ENCODE measurements around the gene TRNAU1AP. TPM values are rescaled to one million over a fixed set of nuclear protein-coding genes. Genes with fewer than 3 reads are reported as not detected.
"Not testable (repeated sequence)": the region's sequence is repeated elsewhere in the genome, so short reads cannot be mapped to it uniquely, and the experiment has no call there.

TRNAU1AP gene
- total RNA-seq, 1 donor from 2014 or later, result 15.9 TPM

- DNase-seq (ENCODE audit: missing footprints) (no peak), ATAC-seq (no peak)
- intact Hi-C loops (cut with DNase I), result loop anchor here (2.0 to 5.0 kb wide), 3 partner anchors 33 to 357 kb away; partner anchors contain the start of gene TRNAU1AP
Observed at GRCh38 chr1:28519946-28520725, 32.7 kb upstream of the TRNAU1AP start.

DNA sequence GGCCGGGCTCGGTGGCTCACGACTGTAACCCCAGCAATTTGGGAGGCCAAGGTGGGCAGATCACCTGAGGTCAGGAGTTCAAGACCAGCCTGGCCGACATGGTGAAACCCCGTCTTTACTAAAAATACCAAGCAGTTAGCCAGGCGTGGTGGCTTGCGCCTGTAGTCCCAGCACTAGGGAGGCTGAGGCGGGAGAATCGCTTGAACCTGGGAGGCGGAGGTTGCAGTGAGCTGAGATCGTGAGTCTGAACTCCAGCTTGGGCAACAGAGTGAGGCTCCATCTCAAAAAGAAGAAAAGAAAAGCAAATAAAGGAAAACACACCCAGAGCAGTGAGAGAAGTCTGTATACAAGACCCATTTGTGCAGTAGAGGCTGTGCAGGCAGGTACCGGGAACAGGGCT is 32.1 kb upstream of the TRNAU1AP start:
- DNase-seq (ENCODE audit: missing footprints); ATAC-seq; intact Hi-C loops (cut with DNase I): not testable (repeated sequence)

DNA sequence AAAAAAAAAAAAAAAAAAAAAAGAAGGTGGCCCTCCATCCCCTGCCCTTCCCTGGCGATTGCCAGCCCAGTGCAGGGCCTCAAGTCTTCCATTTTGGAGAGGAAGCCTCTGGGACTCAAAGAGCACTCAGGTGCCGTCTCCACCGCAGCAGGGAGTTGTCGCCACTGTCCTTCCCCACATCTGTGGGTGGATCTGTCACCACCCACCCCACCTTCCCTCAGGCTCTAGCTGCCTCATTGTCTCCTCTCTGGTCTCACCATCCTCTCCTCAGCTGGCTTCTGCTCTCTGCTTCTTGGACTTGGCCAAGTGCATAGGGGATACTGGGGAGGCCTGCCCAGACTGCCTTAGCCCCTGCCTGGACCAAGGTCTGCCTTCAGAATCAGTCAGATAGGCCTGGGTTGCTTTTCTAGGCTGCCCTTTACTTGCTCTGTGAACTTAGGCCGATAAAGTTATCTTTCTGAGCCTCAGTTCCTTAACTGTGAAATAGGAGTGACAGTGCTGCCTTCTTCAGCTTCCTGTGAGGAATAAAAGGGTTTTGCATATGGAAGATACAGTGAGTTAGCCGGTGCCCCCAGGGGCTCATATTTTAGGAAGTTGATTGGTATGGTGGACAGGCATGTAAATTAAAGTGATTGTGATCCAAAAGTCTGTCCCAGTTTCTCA is 31.3 kb upstream of the TRNAU1AP start:
- intact Hi-C loops (cut with DNase I), result no loop called here
- DNase-seq (ENCODE audit: missing footprints), result no peak
- no peak for ATAC-seq

DNA sequence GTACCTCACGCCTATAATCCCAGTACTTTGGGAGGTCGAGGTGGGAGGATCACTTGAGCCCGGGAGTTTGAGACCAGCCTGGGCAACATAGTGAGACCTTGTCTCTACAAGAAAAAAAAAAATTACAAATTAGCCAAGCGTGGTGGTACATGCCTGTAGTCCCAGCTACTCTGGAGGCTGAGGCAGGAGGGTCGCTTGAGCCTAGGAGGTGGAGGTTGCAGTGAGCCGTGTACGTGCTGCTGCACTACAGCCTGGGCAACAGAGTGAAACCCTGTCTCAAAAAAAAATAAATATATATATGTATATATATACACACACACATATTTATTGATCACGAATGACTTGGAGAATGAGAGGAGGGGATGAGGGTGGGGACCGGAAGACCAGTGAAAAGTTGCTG is 30.3 kb upstream of the TRNAU1AP start:
- intact Hi-C loops (cut with DNase I); ATAC-seq; DNase-seq (ENCODE audit: missing footprints): not testable (repeated sequence)

DNA sequence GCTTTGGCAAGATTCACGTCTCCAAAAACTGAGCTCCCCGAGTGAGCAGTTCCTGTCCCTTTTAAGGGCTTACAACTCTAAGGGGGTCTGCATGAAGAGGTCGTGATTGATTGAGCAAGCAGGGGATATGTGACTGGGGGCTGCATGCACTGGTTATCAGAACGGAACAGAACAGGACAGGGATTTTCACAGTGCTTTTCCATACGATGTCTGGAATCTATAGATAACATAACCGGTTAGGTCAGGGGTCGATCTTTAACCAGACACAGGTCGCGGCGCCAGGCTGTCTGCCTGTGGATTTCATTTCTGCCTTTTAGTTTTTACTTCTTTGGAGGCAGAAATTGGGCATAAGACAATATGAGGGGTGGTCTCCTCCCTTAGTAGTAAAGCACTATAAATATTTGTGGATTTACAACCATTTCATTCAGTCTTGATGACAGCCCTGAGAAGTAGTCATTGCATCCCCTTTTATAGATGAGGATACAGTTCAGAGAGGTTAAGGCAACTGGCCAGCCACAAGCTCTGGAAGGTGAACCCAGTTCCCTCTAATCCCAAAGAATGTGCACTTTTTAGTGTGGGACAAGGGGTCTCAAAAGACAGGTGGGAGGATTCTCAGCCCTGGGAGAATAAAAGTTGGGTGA is 27.8 kb upstream of the TRNAU1AP start:
- intact Hi-C loops (cut with DNase I); DNase-seq (ENCODE audit: missing footprints); ATAC-seq: not testable (repeated sequence)

- intact Hi-C loops (cut with DNase I), result no loop called here
- ATAC-seq (no peak), DNase-seq (ENCODE audit: missing footprints) (no peak)
Observed at GRCh38 chr1:28526886-28527285, 26.0 kb upstream of the TRNAU1AP start.

- intact Hi-C loops (cut with DNase I), result no loop called here
Observed at GRCh38 chr1:28530456-28530855, 22.4 kb upstream of the TRNAU1AP start.

GRCh38 chr1:28534671-28535070 is 18.2 kb upstream of the TRNAU1AP start:
- intact Hi-C loops (cut with DNase I), result no loop called here
- DNase-seq (ENCODE audit: missing footprints) (no peak), ATAC-seq (no peak)

More at GRCh38 chr1:28530456-28530855, 22.4 kb upstream of the TRNAU1AP start:
- ATAC-seq, result no peak
- DNase-seq (ENCODE audit: missing footprints), result no peak

- DNase-seq (ENCODE audit: missing footprints), result no peak
- intact Hi-C loops (cut with DNase I), result no loop called here
- ATAC-seq, result no peak
Observed at GRCh38 chr1:28535180-28535579, 17.7 kb upstream of the TRNAU1AP start.

- intact Hi-C loops (cut with DNase I), result no loop called here
- ATAC-seq, result peak; percentile 42
- no peak for DNase-seq (ENCODE audit: missing footprints)
Observed at GRCh38 chr1:28537457-28538199, 15.3 kb upstream of the TRNAU1AP start.

DNA sequence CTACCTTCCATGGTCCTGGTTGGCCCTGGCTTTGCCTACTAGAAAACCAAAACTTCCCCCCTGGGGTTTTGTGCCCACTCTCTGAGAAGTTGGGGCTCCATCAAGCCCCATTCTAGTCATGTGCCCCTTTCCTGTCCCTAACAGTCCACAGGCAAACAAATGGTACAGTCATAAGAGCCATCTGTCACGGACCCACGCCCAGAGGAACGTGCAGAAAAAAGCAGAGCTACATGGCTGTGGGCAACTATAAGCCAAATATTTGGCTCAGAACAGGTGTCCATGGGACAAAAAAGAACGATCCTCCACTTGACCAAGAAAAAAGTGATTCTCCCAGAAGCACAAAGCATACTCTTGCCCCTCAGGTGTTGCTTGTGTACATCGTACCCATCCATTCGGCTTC is 14.6 kb upstream of the TRNAU1AP start:
- intact Hi-C loops (cut with DNase I), result no loop called here
- DNase-seq (ENCODE audit: missing footprints), result no peak
- no peak for ATAC-seq

- ATAC-seq, result no peak
- DNase-seq (ENCODE audit: missing footprints), result no peak
- intact Hi-C loops (cut with DNase I), result no loop called here
Observed at GRCh38 chr1:28540651-28541050, 12.2 kb upstream of the TRNAU1AP start.

GRCh38 chr1:28541414-28542015 is 11.4 kb upstream of the TRNAU1AP start:
- intact Hi-C loops (cut with DNase I); ATAC-seq; DNase-seq (ENCODE audit: missing footprints): not testable (repeated sequence)

DNA sequence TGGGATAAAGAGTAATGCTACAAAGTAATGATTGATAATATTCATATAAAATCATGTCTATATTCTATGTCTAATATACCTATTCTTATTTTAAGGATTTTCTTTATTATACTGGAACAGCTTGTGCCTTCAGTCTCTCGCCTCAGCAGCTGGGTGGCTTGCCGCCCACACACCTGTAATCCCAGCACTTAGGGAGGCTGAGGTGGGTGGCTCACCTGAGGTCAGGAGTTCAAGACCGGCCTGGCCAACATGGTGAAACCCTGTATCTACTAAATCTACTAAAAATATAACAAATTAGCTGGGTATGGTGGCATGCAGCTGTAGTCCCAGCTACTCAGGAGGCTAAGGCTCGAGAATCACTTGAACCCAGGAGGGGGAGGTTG is 7.6 kb upstream of the TRNAU1AP start:
- DNase-seq (ENCODE audit: missing footprints) (no peak), ATAC-seq (no peak)
- intact Hi-C loops (cut with DNase I), result no loop called here

DNA sequence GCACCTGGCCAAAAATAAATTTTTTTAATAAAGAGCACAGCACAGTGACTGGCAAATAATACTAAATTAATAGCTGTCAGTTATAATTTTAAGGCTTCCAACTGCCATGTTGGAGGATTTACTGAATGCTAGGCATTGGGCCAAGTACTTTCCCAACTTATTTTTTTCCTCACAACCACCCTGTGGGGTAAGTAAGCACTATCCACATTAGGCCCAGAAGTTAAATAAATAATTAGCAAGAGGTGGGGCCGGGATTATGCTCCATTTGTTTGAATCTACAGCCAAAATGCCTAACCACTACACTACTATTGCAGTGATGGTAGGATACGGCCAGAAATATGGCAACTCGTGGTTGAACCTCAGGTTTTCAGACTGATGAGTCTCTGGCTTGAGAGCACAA is 4.6 kb upstream of the TRNAU1AP start:
- DNase-seq (ENCODE audit: missing footprints), result no peak
- ATAC-seq, result no peak
- intact Hi-C loops (cut with DNase I), result no loop called here

GRCh38 chr1:28551381-28551780 is 1.5 kb upstream of the TRNAU1AP start:
- ATAC-seq (no peak), DNase-seq (ENCODE audit: missing footprints) (no peak)
- intact Hi-C loops (cut with DNase I), result no loop called here

DNA sequence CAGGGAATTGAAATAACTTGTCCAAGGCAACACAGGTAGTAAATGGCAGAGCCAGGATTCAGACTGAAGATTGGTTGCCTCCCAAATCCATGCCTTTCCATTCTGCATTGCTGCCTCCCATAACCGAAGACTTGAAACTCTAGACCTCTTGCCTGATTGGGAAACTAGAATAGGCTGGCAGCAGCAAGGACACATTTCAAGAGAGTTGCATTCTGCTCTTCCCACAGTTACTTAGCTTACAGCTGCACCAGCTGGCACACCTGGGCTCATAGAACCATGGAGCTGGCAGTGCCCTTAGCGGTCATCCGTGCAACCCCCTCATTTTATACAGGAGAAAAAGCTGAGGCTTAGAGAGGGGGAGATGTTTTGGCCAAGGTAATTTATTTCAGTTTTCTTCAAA is 8.0 kb downstream of the TRNAU1AP start:
- ATAC-seq (no peak), DNase-seq (ENCODE audit: missing footprints) (no peak)
- intact Hi-C loops (cut with DNase I), result no loop called here

DNA sequence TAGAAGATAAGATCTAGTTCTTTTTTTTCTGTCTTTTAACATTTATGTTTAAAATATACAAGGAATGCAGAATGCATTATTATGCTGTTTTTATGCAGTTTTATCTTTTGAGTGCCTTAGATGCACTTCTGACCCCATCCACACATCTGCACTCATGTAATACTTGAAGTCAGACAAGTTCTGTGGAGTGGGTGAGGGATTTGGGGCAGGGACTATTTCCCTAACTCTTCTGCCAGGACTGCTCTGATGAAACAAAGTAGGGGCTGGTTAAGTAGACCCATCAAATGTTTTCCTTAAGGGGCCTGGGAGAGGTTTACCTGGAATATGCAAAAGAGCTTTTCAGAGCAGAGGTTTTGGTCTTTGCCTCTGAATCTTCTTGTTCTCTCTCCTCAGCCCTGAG is 11.4 kb downstream of the TRNAU1AP start:
- intact Hi-C loops (cut with DNase I), result no loop called here

DNA sequence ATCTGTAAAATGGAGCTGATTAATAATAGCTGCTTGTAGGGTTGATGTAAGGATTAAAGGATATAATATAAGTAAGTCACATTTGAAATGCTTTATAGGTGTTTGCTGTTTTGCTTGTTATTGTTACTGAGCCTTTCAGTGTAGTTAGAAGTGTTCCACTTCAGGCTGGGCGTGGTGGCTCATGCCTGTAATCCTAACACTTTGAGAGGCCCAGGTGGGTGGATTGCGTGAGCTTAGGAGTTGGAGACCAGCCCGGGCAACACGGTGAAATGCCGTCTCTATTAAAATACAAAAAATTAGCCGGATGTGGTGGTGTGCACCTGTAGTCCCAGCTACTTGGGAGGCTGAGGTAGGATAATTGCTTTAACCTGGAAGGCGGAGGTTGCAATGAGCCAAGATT is 12.2 kb downstream of the TRNAU1AP start:
- intact Hi-C loops (cut with DNase I), result no loop called here

More for the DNA sequence above, 11.4 kb downstream of the TRNAU1AP start:
- DNase-seq (ENCODE audit: missing footprints), result no peak
- ATAC-seq, result no peak

More for the DNA sequence above, 12.2 kb downstream of the TRNAU1AP start:
- DNase-seq (ENCODE audit: missing footprints), result no peak
- no peak for ATAC-seq
